Cardiac muscle cell (in vitro differentiated cells and primary cell): ENCODE measurements around the gene CENPP. TPM values are rescaled to one million over a fixed set of nuclear protein-coding genes. Genes with fewer than 3 reads are reported as not detected.

Experiments
- DNase-seq, 2 donors: peaks; one replicate each; pipeline versions ENCODE4 v3.0.0 to v3.0.0-alpha.2; 2010 to 2017; ENCODE audit warnings: low read depth in 1 of 2, low spot score in 1 of 2
- H3K27ac ChIP-seq: fragments of 200-600 bp; sonication (generic); 2 replicates; pipeline ENCODE4 v1.5.1; 2016
- H3K27me3 ChIP-seq: fragments of 200-600 bp; sonication (generic); 2 replicates; pipeline ENCODE4 v1.6.0; 2016; ENCODE audit warnings: control low read depth
- H3K36me3 ChIP-seq: fragments of 200-600 bp; sonication (generic); 2 replicates; pipeline ENCODE4 v1.5.1; 2016; ENCODE audit warnings: control low read depth
- H3K4me1 ChIP-seq: fragments of 200-600 bp; sonication (generic); 2 replicates; pipeline ENCODE4 v1.8.1; 2017; ENCODE audit warnings: low read depth, mild to moderate bottlenecking, mixed run types
- H3K4me3 ChIP-seq: fragments of 200-600 bp; sonication (generic); 2 replicates; pipeline ENCODE4 v1.5.1; 2016; ENCODE audit warnings: mild to moderate bottlenecking
- H3K9me3 ChIP-seq: fragments of 200-600 bp; sonication (generic); 2 replicates; pipeline ENCODE4 v1.5.1; 2017; ENCODE audit warnings: low read depth, mild to moderate bottlenecking, control low read depth
- CTCF ChIP-seq: IDR thresholded peaks from 2 replicates; pipeline ENCODE4 v1.5.1; 2012; ENCODE audit warnings: low read depth, mild to moderate bottlenecking, low read length
- polyA plus RNA-seq: library from polyadenylated mRNA; unstranded; fragments of >200 nt; fragmentation: Nextera tagmentation; extraction: Ambion mirVana; gene quantifications from 2 replicates; pipeline ENCODE4 v1.2.1, GENCODE V29; 2016
- total RNA-seq: library from RNA; depleted of rRNA; stranded (reverse); fragments of >200 nt; gene quantifications from 2 replicates; pipeline ENCODE4 v1.2.3, GENCODE V29; 2016

Gene CENPP
- total and polyA plus RNA-seq, 2 experiments from 2014 or later: 1.6 to 5.0 TPM

GRCh38 chr9:92608909-92609445, 283.2 kb downstream of the CENPP start:
- Histone ChIP-seq H3K4me3 (no peak overlapping the region), H3K36me3 (no peaks in the 10 kb centered on the region), H3K4me1 (no peaks in the 10 kb centered on the region), H3K27me3 (no peaks in the 10 kb centered on the region), H3K27ac (peak overlapping the region; percentile 60), H3K9me3 (no peaks in the 10 kb centered on the region)
- peak; percentile 12 to 29 for DNase-seq
- TF ChIP-seq CTCF: no peak

- no peaks in the 10 kb centered on the region for H3K9me3 ChIP-seq
- H3K36me3 ChIP-seq: peaks cover 4% of the 10 kb centered on the region
- no peak for TF ChIP-seq CTCF
- H3K4me1 ChIP-seq: no peaks in the 10 kb centered on the region
- H3K27ac ChIP-seq: no peak overlapping the region
- no peak overlapping the region for H3K4me3 ChIP-seq
- H3K27me3 ChIP-seq: no peaks in the 10 kb centered on the region
- DNase-seq: peak in 1 of 2 donors; percentile 67
These were observed 285.0 kb downstream of the CENPP start for GRCh38 chr9:92610470-92611420.

GRCh38 chr9:92611621-92612285, 286.0 kb downstream of the CENPP start:
- H3K4me1 ChIP-seq: no peaks in the 10 kb centered on the region
- no peaks in the 10 kb centered on the region for H3K27me3 ChIP-seq
- H3K4me3 ChIP-seq: no peak overlapping the region
- peaks cover 7% of the 10 kb centered on the region for H3K36me3 ChIP-seq
- TF ChIP-seq CTCF: no peak
- DNase-seq: no peak
- H3K9me3 ChIP-seq: no peaks in the 10 kb centered on the region
- no peak overlapping the region for H3K27ac ChIP-seq

- TF ChIP-seq CTCF: no peak
- Histone ChIP-seq H3K27me3 (no peaks in the 10 kb centered on the region), H3K36me3 (peaks cover 11% of the 10 kb centered on the region), H3K9me3 (no peaks in the 10 kb centered on the region), H3K4me3 (no peak overlapping the region), H3K4me1 (no peaks in the 10 kb centered on the region), H3K27ac (no peak overlapping the region)
- no peak for DNase-seq
These were observed 286.5 kb downstream of the CENPP start for GRCh38 chr9:92612292-92612691.

GRCh38 chr9:92612816-92613215, 287.1 kb downstream of the CENPP start:
- Histone ChIP-seq H3K9me3 (no peaks in the 10 kb centered on the region), H3K27me3 (no peaks in the 10 kb centered on the region), H3K27ac (no peak overlapping the region), H3K4me1 (no peaks in the 10 kb centered on the region), H3K36me3 (peaks cover 11% of the 10 kb centered on the region), H3K4me3 (no peak overlapping the region)
- TF ChIP-seq CTCF: no peak
- no peak for DNase-seq
